ENCODE data around the gene TAOK2. TPM values are rescaled to one million over a fixed set of nuclear protein-coding genes. Genes with fewer than 3 reads are reported as not detected.
A peak's percentile ranks its signal among the peaks of the same experiment; 100 is the strongest.

TAOK2 gene
- total RNA-seq, 1 donor from 2014 or later: 31.9 TPM

- TF ChIP-seq CTCF (conservative IDR thresholded peaks at IDR 0.05; ENCODE audit: low read depth, low read length): no peak
- DNase-seq (ENCODE audit: low read depth): no peak
These were observed 14.8 kb downstream of the TAOK2 start for GRCh38 chr16:29988346-29989075.

GRCh38 chr16:29989111-29989858 is 15.6 kb downstream of the TAOK2 start:
- TF ChIP-seq CTCF (conservative IDR thresholded peaks at IDR 0.05; ENCODE audit: low read depth, low read length): no peak
- DNase-seq (ENCODE audit: low read depth): no peak
- no peak overlapping the region for H3K4me3 ChIP-seq (ENCODE audit: low read depth, low read length)

More at GRCh38 chr16:29988346-29989075, 14.8 kb downstream of the TAOK2 start:
- no peak overlapping the region for H3K4me3 ChIP-seq (ENCODE audit: low read depth, low read length)

- no peak overlapping the region for H3K4me3 ChIP-seq (ENCODE audit: low read depth, low read length)
- TF ChIP-seq CTCF (conservative IDR thresholded peaks at IDR 0.05; ENCODE audit: low read depth, low read length): no peak
- no peak for DNase-seq (ENCODE audit: low read depth)
These were observed 16.4 kb downstream of the TAOK2 start for GRCh38 chr16:29990034-29990433.

- no peak for TF ChIP-seq CTCF (conservative IDR thresholded peaks at IDR 0.05; ENCODE audit: low read depth, low read length)
- no peak overlapping the region for H3K4me3 ChIP-seq (ENCODE audit: low read depth, low read length)
- no peak for DNase-seq (ENCODE audit: low read depth)
These were observed 17.4 kb downstream of the TAOK2 start for GRCh38 chr16:29990883-29991570.

GRCh38 chr16:29991571-29991904 is 17.9 kb downstream of the TAOK2 start:
- no peak overlapping the region for H3K4me3 ChIP-seq (ENCODE audit: low read depth, low read length)
- TF ChIP-seq CTCF (conservative IDR thresholded peaks at IDR 0.05; ENCODE audit: low read depth, low read length): no peak
- no peak for DNase-seq (ENCODE audit: low read depth)

- DNase-seq (ENCODE audit: low read depth): peak; percentile 18
- H3K4me3 ChIP-seq (ENCODE audit: low read depth, low read length): no peak overlapping the region
- TF ChIP-seq CTCF (conservative IDR thresholded peaks at IDR 0.05; ENCODE audit: low read depth, low read length): no peak
These were observed 18.8 kb downstream of the TAOK2 start for GRCh38 chr16:29992344-29992967.
